ENCODE measurements around the gene F3.

F3 gene

GRCh38 chr1:94552071-94552586, 10.6 kb upstream of the F3 start:
- DNase-seq = no peak

GRCh38 chr1:94551449-94551848, 9.9 kb upstream of the F3 start:
- DNase-seq = no peak

- DNase-seq = no peak
Observed at GRCh38 chr1:94550800-94551241, 9.3 kb upstream of the F3 start.

DNA sequence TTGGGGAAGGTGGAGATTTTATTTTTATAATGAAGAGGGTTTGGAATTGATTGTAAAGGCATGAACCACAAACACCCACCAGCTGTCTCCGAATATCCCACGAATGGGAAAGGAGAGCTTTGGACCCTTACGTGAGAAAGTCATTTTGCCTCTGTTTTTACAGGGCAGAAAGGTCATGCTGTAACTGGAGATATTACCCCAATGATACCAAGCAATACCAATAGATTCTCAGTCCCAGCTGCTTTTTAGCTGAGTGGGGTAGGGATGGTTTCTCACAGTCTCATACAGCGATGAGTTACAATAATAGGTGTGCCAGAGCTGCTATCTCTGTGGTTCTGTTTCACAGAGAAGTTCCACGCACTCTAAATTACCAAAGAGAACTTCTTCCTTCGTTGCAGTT, 8.8 kb upstream of the F3 start:
- no peak for DNase-seq

GRCh38 chr1:94549706-94550105, 8.1 kb upstream of the F3 start:
- no peak for DNase-seq

GRCh38 chr1:94544706-94545490, 3.3 kb upstream of the F3 start:
- no peak for DNase-seq

DNA sequence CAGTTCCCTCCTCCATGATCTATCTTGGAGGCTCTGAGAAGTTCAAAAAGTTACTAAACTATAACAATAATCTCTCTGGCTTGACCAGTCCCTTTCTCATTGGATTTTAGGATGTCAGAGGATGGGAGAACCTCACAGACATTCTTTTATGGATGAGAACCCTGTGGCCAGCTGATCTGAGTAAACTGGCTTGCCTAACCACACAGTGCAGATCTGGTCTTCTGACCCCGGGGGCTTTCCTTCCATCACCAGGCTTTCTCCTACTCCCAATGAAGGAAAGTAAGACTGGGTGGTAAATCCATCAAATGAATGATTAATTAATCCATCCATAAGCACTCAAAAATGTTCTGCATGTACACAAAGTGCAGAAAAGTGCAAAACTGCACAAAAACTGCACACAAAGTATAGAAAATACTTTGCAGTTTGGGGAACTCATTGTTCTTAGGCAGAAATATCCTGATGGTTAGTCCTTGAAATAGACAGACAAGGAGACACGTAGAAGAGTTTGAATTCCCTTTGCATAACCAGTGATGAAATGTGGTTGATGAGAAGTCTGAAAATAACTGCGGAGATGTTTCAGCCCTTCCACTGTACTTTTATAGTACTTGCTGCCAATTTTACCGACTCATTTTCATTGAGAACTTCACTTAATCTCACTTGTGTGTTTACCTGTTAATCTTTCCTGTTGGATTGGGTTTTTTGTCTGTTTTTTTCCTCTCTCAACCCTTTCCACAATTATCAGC, 2.5 kb upstream of the F3 start:
- no peak for DNase-seq

DNA sequence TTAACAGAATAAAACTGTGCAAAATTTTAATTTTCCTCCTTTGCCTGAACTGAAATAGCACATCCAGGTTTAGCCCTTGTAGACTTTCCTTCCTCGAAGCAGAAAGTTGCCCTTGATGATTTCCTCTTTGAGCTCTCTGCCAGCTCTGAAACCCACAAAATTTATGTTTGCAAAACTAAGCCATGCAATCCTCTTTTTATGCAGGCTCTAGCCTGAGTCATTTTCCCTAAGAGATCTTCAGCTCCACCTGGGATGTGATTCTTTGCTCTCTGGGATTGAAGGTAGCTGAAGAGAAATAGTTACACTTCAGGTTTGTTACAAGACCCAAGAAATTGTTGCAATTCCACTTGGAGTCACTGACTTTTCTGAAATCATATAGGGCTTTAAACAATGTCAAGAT, 1.4 kb upstream of the F3 start:
- DNase-seq = no peak

GRCh38 chr1:94542088-94542870, 720 bp upstream of the F3 start:
- DNase-seq = no peak

GRCh38 chr1:94540440-94541245, 916 bp downstream of the F3 start:
- DNase-seq = no peak

- DNase-seq = no peak
Observed at GRCh38 chr1:94539496-94539895, 2.1 kb downstream of the F3 start.

DNA sequence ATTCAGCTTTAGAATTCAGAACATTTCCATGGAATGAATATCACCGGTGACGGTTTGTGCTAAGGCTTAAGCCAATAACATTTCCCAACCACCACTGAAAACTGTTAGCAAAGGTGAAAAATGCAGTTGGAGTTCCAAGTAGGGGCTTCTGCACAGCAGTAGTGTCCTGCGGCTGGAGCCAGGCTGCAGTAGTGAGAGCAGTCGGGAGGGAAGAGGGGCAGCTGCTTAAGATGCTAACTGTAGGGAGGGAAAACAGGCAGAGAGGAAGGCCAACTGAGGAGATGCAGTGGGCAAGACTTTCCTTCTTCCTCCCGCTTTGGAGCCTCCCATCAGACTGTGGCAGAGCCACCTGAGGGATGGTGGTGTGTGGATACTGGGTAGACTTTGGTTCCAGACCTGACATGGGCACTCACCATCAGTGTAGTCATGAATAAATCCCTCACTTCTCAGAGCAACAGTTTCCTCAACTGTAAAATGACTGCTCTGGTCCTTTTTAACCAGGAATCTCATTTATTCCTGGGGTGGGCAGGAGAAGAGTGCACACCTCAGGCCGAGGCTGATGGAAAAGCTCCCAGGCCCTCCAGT, 3.2 kb downstream of the F3 start:
- no peak for DNase-seq

DNA sequence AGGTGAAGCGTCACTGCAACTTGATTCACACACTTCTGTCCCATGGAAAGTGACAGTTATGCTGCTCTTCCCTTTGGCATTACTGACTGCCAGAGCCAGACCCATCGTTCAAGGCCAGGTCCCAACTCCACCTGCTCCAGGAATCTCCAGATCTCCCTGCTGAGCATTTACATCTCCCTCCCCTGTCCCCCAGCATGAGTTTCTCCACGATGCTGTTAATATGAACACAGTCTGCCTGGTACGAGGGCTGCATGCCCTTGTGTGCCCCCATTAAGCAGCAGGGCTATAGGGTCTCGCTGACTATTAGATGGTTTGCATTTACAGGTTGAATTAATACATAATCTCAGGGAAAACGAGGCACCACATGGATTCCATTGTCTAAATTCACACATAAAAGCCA, 4.3 kb downstream of the F3 start:
- no peak for DNase-seq

GRCh38 chr1:94535879-94536278, 5.7 kb downstream of the F3 start:
- no peak for DNase-seq

GRCh38 chr1:94535095-94535494, 6.5 kb downstream of the F3 start:
- no peak for DNase-seq

DNA sequence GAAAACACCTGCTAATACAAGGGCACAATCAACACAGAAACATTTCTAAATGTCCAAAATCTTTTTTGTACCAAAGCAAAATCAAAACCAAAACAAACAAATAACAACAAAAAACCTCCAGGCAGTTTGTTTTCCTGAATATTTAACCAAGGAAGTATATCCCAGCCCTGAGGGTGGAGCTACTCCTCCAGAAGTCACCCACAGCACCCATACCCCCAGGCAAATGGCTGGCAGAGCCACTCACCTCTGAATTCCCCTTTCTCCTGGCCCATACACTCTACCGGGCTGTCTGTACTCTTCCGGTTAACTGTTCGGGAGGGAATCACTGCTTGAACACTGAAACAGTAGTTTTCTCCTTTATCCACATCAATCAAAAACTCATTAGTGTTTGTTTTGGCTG, 9.5 kb downstream of the F3 start:
- no peak for DNase-seq

- DNase-seq = no peak
Observed at GRCh38 chr1:94531664-94532063, 9.9 kb downstream of the F3 start.

DNA sequence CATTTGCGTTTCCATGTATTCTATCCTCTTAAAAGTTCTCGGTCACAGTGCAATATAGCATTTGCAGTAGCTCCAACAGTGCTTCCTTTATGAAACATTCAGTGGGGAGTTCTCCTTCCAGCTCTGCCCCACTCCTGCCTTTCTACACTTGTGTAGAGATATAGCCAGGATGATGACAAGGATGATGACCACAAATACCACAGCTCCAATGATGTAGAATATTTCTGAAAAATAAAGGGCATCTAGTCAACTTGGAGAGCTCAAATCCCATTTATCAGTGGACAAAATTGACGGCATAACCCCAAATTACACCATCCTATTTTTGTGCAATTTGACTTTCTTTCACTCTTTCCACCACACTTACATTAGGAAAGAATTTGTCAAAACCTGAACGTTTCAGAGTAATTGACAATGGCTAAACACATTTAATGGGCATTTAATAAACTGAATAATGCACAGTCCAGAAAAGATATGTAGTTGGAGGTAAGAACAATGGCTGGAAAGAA, 11.1 kb downstream of the F3 start:
- no peak for DNase-seq

DNA sequence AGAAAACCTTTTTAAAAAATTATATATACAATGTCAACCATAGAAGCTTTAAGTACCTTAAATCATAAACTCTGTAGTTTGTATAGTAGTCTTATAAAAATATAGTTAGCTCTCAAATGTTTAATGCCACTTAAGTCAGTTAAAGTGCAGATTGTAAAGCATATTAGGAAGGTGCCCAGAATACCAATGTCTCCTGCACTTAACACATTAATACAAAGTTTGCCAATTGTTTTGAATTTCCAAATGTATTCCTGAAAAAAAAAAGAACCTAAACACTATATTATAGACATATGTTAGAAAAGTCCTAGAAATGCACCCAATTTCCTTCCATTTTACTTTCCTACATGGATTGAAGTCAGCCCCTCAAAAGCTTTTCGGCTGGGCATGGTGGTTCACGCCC, 12.1 kb downstream of the F3 start:
- DNase-seq = no peak

DNA sequence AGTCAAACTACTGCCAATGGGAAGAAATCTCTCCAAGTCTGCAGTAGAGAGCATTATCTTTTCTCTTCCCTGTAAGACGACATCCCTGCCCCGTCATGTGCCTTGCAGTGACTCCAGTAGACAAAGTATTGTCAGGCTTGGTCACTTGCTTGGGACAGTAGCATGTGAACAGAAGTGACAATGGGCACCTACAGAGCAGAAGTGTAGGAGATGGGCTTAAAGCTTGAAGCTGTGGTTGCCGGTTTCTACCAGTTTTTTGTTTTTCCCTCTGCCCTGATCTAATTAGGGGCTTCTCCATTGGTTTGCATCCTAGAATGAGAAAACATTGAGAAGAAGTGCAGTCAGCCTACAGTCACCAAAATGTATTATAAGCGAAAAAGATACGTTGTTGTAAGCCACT, 12.7 kb downstream of the F3 start:
- no peak for DNase-seq

GRCh38 chr1:94528299-94528698, 13.3 kb downstream of the F3 start:
- DNase-seq = no peak

DNA sequence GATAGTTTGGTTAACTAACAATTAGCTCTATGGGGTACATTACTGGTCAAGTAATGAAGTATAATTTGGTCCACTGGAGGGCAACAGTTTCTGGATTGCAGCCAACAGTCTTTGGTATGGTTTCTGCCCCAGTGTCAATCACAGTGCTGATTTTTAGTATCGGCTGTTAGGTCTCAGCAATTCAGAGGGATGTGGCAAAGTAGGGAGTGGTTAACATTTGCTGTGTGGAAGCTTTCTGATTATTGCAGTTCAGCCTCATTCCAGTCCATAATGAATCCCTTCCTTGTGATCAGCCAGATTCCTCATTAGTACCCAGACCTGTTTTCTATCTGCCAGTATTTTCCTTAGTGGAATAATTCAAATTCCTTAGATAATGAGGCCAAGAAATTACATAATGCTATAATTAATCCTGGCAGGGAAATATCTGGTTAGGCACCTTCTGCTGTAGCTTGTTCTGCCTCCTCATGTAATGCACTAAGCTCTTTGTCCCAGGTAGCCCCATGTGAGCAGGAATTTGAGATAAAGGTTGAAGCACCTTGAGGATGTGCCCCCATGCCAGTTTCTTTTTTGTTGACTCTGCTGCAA, 14.0 kb downstream of the F3 start:
- DNase-seq = no peak
